ENCODE results near the gene DDX1. TPM values are rescaled to one million over a fixed set of nuclear protein-coding genes. Genes with fewer than 3 reads are reported as not detected.

The DDX1 gene
- total and polyA plus RNA-seq, 2 of the 4 experiments (the other 2 are of a cell fraction): 73.6 to 74.9 TPM

GRCh38 chr2:15546297-15547098 is 45.2 kb upstream of the DDX1 start:
- dilution Hi-C loops (cut with HindIII; ENCODE audit: low sequenced_read_pairs, unreplicated experiment) (no loop called here), in situ Hi-C loops (cut with MboI; ENCODE audit: low sequenced_read_pairs) (no loop called here), intact Hi-C loops (cut with micrococcal nuclease) (no loop called here)
- no peak overlapping the region for H3K4me3 ChIP-seq (ENCODE audit: insufficient read depth, low read depth, low read length)
- H2AK9ac ChIP-seq (replicated peaks; ENCODE audit: low read depth, low read length, poor library complexity): no peak overlapping the region
- H4K8ac ChIP-seq (ENCODE audit: low read depth in 2 of 2, low read length in 2 of 2): no peak overlapping the region
- DNase-seq (no peak), ATAC-seq (ENCODE audit: low read depth) (no peak)
- H3K18ac ChIP-seq (ENCODE audit: low read depth, low read length): no peak overlapping the region
- no peaks in the 10 kb centered on the region for H3K9me3 ChIP-seq (ENCODE audit: control insufficient read depth, insufficient read depth, low read length)
- H2AK5ac ChIP-seq (ENCODE audit: low read depth, low read length): no peak overlapping the region
- H3K27me3 ChIP-seq (ENCODE audit: control insufficient read depth, insufficient read depth, low read length): no peaks in the 10 kb centered on the region
- H3K4ac ChIP-seq (ENCODE audit: low read depth, low read length): no peak overlapping the region
- H2BK120ac ChIP-seq (ENCODE audit: low read depth, low read length): no peak overlapping the region
- peaks cover 3% of the 10 kb centered on the region for H3K36me3 ChIP-seq (ENCODE audit: control insufficient read depth, insufficient read depth, low read length)
- no peak overlapping the region for H3K14ac ChIP-seq (replicated peaks; ENCODE audit: low read depth, low read length)
- no peak overlapping the region for H4K91ac ChIP-seq (ENCODE audit: insufficient read depth, low read depth, low read length)
- H3K27ac ChIP-seq (ENCODE audit: insufficient read depth, low read length): no peak overlapping the region
- H3K79me1 ChIP-seq (ENCODE audit: low read depth in 1 of 2, low read length in 2 of 2): peaks cover 3 to 14% of the 10 kb centered on the region in 2 experiments; a peak in 2 of 4 replicates
- no peaks in the 10 kb centered on the region for H4K20me1 ChIP-seq (ENCODE audit: insufficient read depth, low read length)
- H3K23ac ChIP-seq (ENCODE audit: low read depth, low read length): no peak overlapping the region
- no peak overlapping the region for H3K56ac ChIP-seq (ENCODE audit: extremely low read depth, insufficient read depth, low read length)
- no peak overlapping the region for H2BK15ac ChIP-seq (ENCODE audit: low read depth, low read length)
- no peak overlapping the region for H2AFZ ChIP-seq (replicated peaks; ENCODE audit: low read length, poor library complexity)
- H3K4me2 ChIP-seq (ENCODE audit: low read depth, low read length): no peak overlapping the region
- H2BK5ac ChIP-seq (ENCODE audit: low read depth, low read length, poor library complexity, severe bottlenecking): no peak overlapping the region
- no TSS peak for BruUV-seq (replicated peaks)
- H4K5ac ChIP-seq (ENCODE audit: low read depth, low read length): no peak overlapping the region
- no peak overlapping the region for H3K9ac ChIP-seq (ENCODE audit: low read depth, low read length)
- no CpG with 5 or more reads among the region's 11 CpGs for WGBS, 2 experiments (ENCODE audit: extremely low coverage in 2 of 2, insufficient read length in 1 of 2)
- 0 out of 2 replicates have a peak, but pooled peaks cover 3% of the 10 kb centered on the region for H3K9me1 ChIP-seq (ENCODE audit: insufficient read depth, low read length)
- POLR2A ChIA-PET (ENCODE audit: unreplicated experiment): no interaction called here
- CTCF ChIA-PET: interaction anchor here (0.9 to 1.8 kb wide), 4 partner anchors 8 to 12 kb away, joined by 3 to 4 read pairs (median 4); no protein-coding TSS in a partner anchor
- no peak overlapping the region for H2BK20ac ChIP-seq (ENCODE audit: low read depth, low read length)
- TF ChIP-seq POLR2A (IDR thresholded peaks at IDR 0.05; ENCODE audit: low read depth, low read length) (no peak), USF2 (IDR thresholded peaks at IDR 0.05; ENCODE audit: low read depth, low read length) (no peak), RAD21 (IDR thresholded peaks at IDR 0.05; ENCODE audit: low read length) (no peak), SMC3 (IDR thresholded peaks at IDR 0.05; ENCODE audit: low read depth, low read length) (no peak), NFE2L2 (IDR thresholded peaks at IDR 0.05; ENCODE audit: low read depth, low read length) (no peak), FOS (IDR thresholded peaks at IDR 0.05; ENCODE audit: low read depth, low read length) (no peak), RCOR1 (IDR thresholded peaks at IDR 0.05; ENCODE audit: insufficient replicate concordance, low read length) (no peak), CEBPB (IDR thresholded peaks at IDR 0.05; ENCODE audit: low read depth, low read length) (no peak), CTCF (conservative IDR thresholded peaks at IDR 0.05; ENCODE audit: low read depth, low read length) (no peak), ELK1 (IDR thresholded peaks at IDR 0.05; ENCODE audit: borderline replicate concordance, low read depth, low read length) (no peak), RFX5 (IDR thresholded peaks at IDR 0.05; ENCODE audit: low read depth, low read length) (no peak), MXI1 (IDR thresholded peaks at IDR 0.05; ENCODE audit: borderline replicate concordance, low read depth, low read length) (no peak), CHD1 (IDR thresholded peaks at IDR 0.05; ENCODE audit: low read depth, low read length) (no peak)
- no peaks in the 10 kb centered on the region for H3K4me1 ChIP-seq (ENCODE audit: control insufficient read depth, insufficient read depth, low read length)

All from IMR-90 (cell line).